SK-N-MC (cell line): ENCODE results near the gene APH1B.

ENCODE experiments used
- EZH2 ChIP-seq: fragments of 200-600 bp; sonication (generic); IDR thresholded peaks from one replicate; pipeline ENCODE4 v1.6.1; 2017; ENCODE audit warnings: antibody characterized with exemption
- POLR2AphosphoS5 ChIP-seq: IDR thresholded peaks from 2 replicates; pipeline ENCODE4 v1.6.1; 2012; ENCODE audit warnings: mild to moderate bottlenecking, low read depth, low read length, borderline replicate concordance

GRCh38 chr15:63340878-63341277 is 63.5 kb downstream of the APH1B start:
- TF ChIP-seq POLR2AphosphoS5 = no peak
- no peak for TF ChIP-seq EZH2
